Measurements from ENCODE around the gene NCR3LG1.

NCR3LG1 gene

GRCh38 chr11:17382046-17382728, 30.6 kb downstream of the NCR3LG1 start:
- H3K4me1 ChIP-seq (ENCODE audit: control insufficient read depth in 1 of 2, insufficient read depth in 1 of 2, low read depth in 1 of 2, low read length in 1 of 2) = peaks cover 6% of the 10 kb centered on the region in 2 experiments
- no peak for TF ChIP-seq CTCF (IDR thresholded peaks at IDR 0.05)
- H3K36me3 ChIP-seq = no peaks in the 10 kb centered on the region

GRCh38 chr11:17383461-17383860, 31.9 kb downstream of the NCR3LG1 start:
- no peak overlapping the region for H3K27ac ChIP-seq

More at GRCh38 chr11:17382046-17382728, 30.6 kb downstream of the NCR3LG1 start:
- Histone ChIP-seq H3K4me3 (ENCODE audit: low read depth in 1 of 2, low read length in 1 of 2) (no peak overlapping the region), H3K27ac (no peak overlapping the region), H3K9me3 (no peaks in the 10 kb centered on the region), H3K27me3 (peaks cover under 1% of the 10 kb centered on the region)

GRCh38 chr11:17384002-17384511, 32.5 kb downstream of the NCR3LG1 start:
- H3K36me3 ChIP-seq = no peaks in the 10 kb centered on the region
- H3K27me3 ChIP-seq = peaks cover 18% of the 10 kb centered on the region
- no peaks in the 10 kb centered on the region for H3K9me3 ChIP-seq
- H3K4me3 ChIP-seq (ENCODE audit: low read depth in 1 of 2, low read length in 1 of 2) = no peak overlapping the region
- TF ChIP-seq CTCF (IDR thresholded peaks at IDR 0.05) = peak; percentile 83
- no peak overlapping the region for H3K27ac ChIP-seq
- peaks cover 6 to 11% of the 10 kb centered on the region in 2 experiments for H3K4me1 ChIP-seq (ENCODE audit: control insufficient read depth in 1 of 2, insufficient read depth in 1 of 2, low read depth in 1 of 2, low read length in 1 of 2)

More at GRCh38 chr11:17383461-17383860, 31.9 kb downstream of the NCR3LG1 start:
- no peak overlapping the region for H3K4me3 ChIP-seq (ENCODE audit: low read depth in 1 of 2, low read length in 1 of 2)
- no peaks in the 10 kb centered on the region for H3K9me3 ChIP-seq
- H3K36me3 ChIP-seq = no peaks in the 10 kb centered on the region
- peaks cover 6 to 8% of the 10 kb centered on the region in 2 experiments for H3K4me1 ChIP-seq (ENCODE audit: control insufficient read depth in 1 of 2, insufficient read depth in 1 of 2, low read depth in 1 of 2, low read length in 1 of 2)
- no peak for TF ChIP-seq CTCF (IDR thresholded peaks at IDR 0.05)
- H3K27me3 ChIP-seq = peaks cover 13% of the 10 kb centered on the region

- Histone ChIP-seq H3K27me3 (peaks cover 33% of the 10 kb centered on the region), H3K36me3 (no peaks in the 10 kb centered on the region), H3K9me3 (no peaks in the 10 kb centered on the region), H3K27ac (no peak overlapping the region), H3K4me1 (ENCODE audit: control insufficient read depth in 1 of 2, insufficient read depth in 1 of 2, low read depth in 1 of 2, low read length in 1 of 2) (peaks cover 12 to 16% of the 10 kb centered on the region in 2 experiments), H3K4me3 (ENCODE audit: low read depth in 1 of 2, low read length in 1 of 2) (no peak overlapping the region)
- TF ChIP-seq CTCF (IDR thresholded peaks at IDR 0.05) = no peak
These were observed 33.9 kb downstream of the NCR3LG1 start for GRCh38 chr11:17385492-17385891.

GRCh38 chr11:17385926-17386325, 34.3 kb downstream of the NCR3LG1 start:
- peaks cover 12 to 16% of the 10 kb centered on the region in 2 experiments for H3K4me1 ChIP-seq (ENCODE audit: control insufficient read depth in 1 of 2, insufficient read depth in 1 of 2, low read depth in 1 of 2, low read length in 1 of 2)
- no peak for TF ChIP-seq CTCF (IDR thresholded peaks at IDR 0.05)
- no peak overlapping the region for H3K4me3 ChIP-seq (ENCODE audit: low read depth in 1 of 2, low read length in 1 of 2)
- H3K9me3 ChIP-seq = no peaks in the 10 kb centered on the region
- H3K27ac ChIP-seq = no peak overlapping the region
- H3K36me3 ChIP-seq = no peaks in the 10 kb centered on the region
- peaks cover 37% of the 10 kb centered on the region for H3K27me3 ChIP-seq

Data from neutrophil (primary cell).